K562 (cell line): Measurements from ENCODE around the gene ARPC4. TPM values are rescaled to one million over a fixed set of nuclear protein-coding genes. Genes with fewer than 3 reads are reported as not detected.

Source experiments
- CEBPB ChIP-seq: fragments of 450-650 bp; IDR thresholded peaks from 2 replicates; pipeline ENCODE4 v1.6.1; 2016; ENCODE audit warnings: missing genetic modification characterization, missing compliant biosample characterization
- E2F3 ChIP-seq: fragments of 250-450 bp; sonication (Bioruptor Pico); IDR thresholded peaks from 2 replicates; pipeline ENCODE4 v1.4.0; 2020; ENCODE audit warnings: mild to moderate bottlenecking
- HDAC2 ChIP-seq: fragments of 450-650 bp; IDR thresholded peaks from 2 replicates; pipeline ENCODE4 v1.6.1; 2016; ENCODE audit warnings: mild to moderate bottlenecking
- IRF1 ChIP-seq: sonication (generic); formaldehyde crosslinking; IDR thresholded peaks from 2 replicates; pipeline ENCODE4 v1.8.0; 2022; ENCODE audit warnings: missing genetic modification reagents, mild to moderate bottlenecking, borderline replicate concordance
- IRF9 ChIP-seq: fragments of 450-650 bp; IDR thresholded peaks from 2 replicates; pipeline ENCODE4 v1.6.1; 2016; ENCODE audit warnings: missing biosample characterization, missing genetic modification characterization
- L3MBTL2 ChIP-seq: fragments of 450-650 bp; IDR thresholded peaks from 2 replicates; pipeline ENCODE4 v1.6.1; 2016; ENCODE audit warnings: mild to moderate bottlenecking, moderate library complexity
- LEF1 ChIP-seq: fragments of 450-650 bp; IDR thresholded peaks from 2 replicates; pipeline ENCODE4 v1.6.1; 2016; ENCODE audit warnings: mild to moderate bottlenecking
- MBD2 ChIP-seq: sonication (generic); IDR thresholded peaks from 2 replicates; pipeline ENCODE4 v1.6.1; 2016; ENCODE audit warnings: low read depth, borderline replicate concordance
- NR3C1 ChIP-seq: sonication (generic); formaldehyde crosslinking; IDR thresholded peaks from 2 replicates; pipeline ENCODE4 v1.8.1; 2022; ENCODE audit warnings: missing genetic modification reagents
- PML ChIP-seq: IDR thresholded peaks from 2 replicates; pipeline ENCODE4 v1.6.1; 2012; ENCODE audit warnings: low read length, inconsistent platforms
- RAD21 ChIP-seq, 2 experiments: fragments of 250-450 bp in 1 of 2; fragments of 450-650 bp in 1 of 2; sonication (Bioruptor Pico) in 1 of 2; formaldehyde crosslinking in 1 of 2; IDR thresholded peaks in 1 of 2; conservative IDR thresholded peaks in 1 of 2; 2 replicates each; pipeline versions ENCODE4 v1.4.0 to v1.8.0; 2020 to 2022; ENCODE audit warnings: mild to moderate bottlenecking in 2 of 2, moderate library complexity in 1 of 2
- RFX5 ChIP-seq: IDR thresholded peaks from 2 replicates; pipeline ENCODE4 v1.6.1; 2011; ENCODE audit warnings: low read depth, mild to moderate bottlenecking, improper control_type of control experiment, low read length
- STAG1 ChIP-seq: sonication (generic); formaldehyde crosslinking; IDR thresholded peaks from 2 replicates; pipeline ENCODE4 v1.5.0; 2020; ENCODE audit warnings: missing genetic modification reagents, borderline replicate concordance
- TGIF2 ChIP-seq: sonication (generic); formaldehyde crosslinking; IDR thresholded peaks from 2 replicates; pipeline ENCODE4 v1.8.1; 2022; ENCODE audit warnings: mild to moderate bottlenecking, missing genetic modification reagents, moderate library complexity
- YBX1 ChIP-seq: fragments of 450-650 bp; IDR thresholded peaks from 2 replicates; pipeline ENCODE4 v1.7.1; 2016; ENCODE audit warnings: mild to moderate bottlenecking
- ZBTB40 ChIP-seq, 2 experiments: fragments of 450-650 bp in 1 of 2; sonication (generic) in 1 of 2; formaldehyde crosslinking in 1 of 2; IDR thresholded peaks; 2 replicates each; pipeline versions ENCODE4 v1.7.1 to v1.9.0; 2016 to 2022; ENCODE audit warnings: inconsistent platforms in 1 of 2, mild to moderate bottlenecking in 1 of 2, missing genetic modification reagents in 1 of 2
- ZFP30 ChIP-seq: fragments of 250-450 bp; sonication (Bioruptor Pico); IDR thresholded peaks from 2 replicates; pipeline ENCODE4 v1.8.0; 2022; ENCODE audit warnings: moderate library complexity, mild to moderate bottlenecking, inconsistent platforms, borderline replicate concordance
- ZKSCAN1 ChIP-seq: fragments of 150-350 bp; IDR thresholded peaks from 2 replicates; pipeline ENCODE4 v1.6.1; 2016; ENCODE audit warnings: low read depth, low read length
- ZNF77 ChIP-seq: fragments of 250-450 bp; sonication (Bioruptor Pico); IDR thresholded peaks from 2 replicates; pipeline ENCODE4 v1.5.0; 2020
- polyA plus RNA-seq, 8 experiments: library from polyadenylated mRNA; depleted of rRNA in 4 of 8; stranded (reverse) in 5 of 8; unstranded in 3 of 8; fragments of >200 nt; fragmentation: Nextera tagmentation in 2 of 8; fragmentation: Illumina TruSeq in 1 of 8; extraction: Ambion mirVana in 2 of 8; extraction: Trizol in 1 of 8; gene quantifications; 2 replicates each; pipeline versions ENCODE4 v1.2.1 to v1.2.3, GENCODE V29; 2011 to 2014; ENCODE audit warnings: inconsistent platforms in 1 of 8, missing spikeins in 1 of 8
- total RNA-seq, 7 experiments: library from RNA; depleted of rRNA in 6 of 7; stranded (reverse); fragments of >200 nt in 6 of 7; fragmentation: Illumina TruSeq in 2 of 7; extraction: Trizol in 2 of 7; gene quantifications; 2 replicates each; pipeline versions ENCODE4 v1.2.1 to v1.2.3, GENCODE V29; 2011 to 2021; ENCODE audit warnings: low replicate concordance in 1 of 7

The ARPC4 gene
- total and polyA plus RNA-seq, 9 of the 15 experiments (the other 6 are each of a cell fraction or from before 2014, with no cell fraction given) = 20.1 to 153 (median 119) TPM

- TF ChIP-seq STAG1 (no peak), NR3C1 (CRISPR knock-in tag) (no peak), MBD2 (no peak), RFX5 (no peak), PML (no peak; the same call in 1 of the 2 replicates), L3MBTL2 (no peak; the same call in 1 of the 2 replicates), TGIF2 (CRISPR knock-in tag) (no peak), ZFP30 (no peak), ZNF77 (CRISPR knock-in tag) (no peak), CEBPB (no peak), E2F3 (CRISPR knock-in tag) (no peak), YBX1 (no peak), RAD21 (CRISPR knock-in tag; conservative IDR thresholded peaks at IDR 0.05 in 1 of 2, IDR thresholded peaks at IDR 0.05 in 1 of 2) (peak in 1 of 2 experiments; percentile 9; a peak in 2 of 4 replicates), LEF1 (peak; percentile 58), IRF1 (CRISPR knock-in tag) (no peak), ZKSCAN1 (no peak), HDAC2 (peak; percentile 86), ZBTB40 (IDR thresholded peaks at IDR 0.05) (no peak), ZBTB40 (CRISPR knock-in tag; IDR thresholded peaks at IDR 0.05) (no peak), IRF9 (tag) (no peak)
Observed at GRCh38 chr3:9791790-9792404, 985 bp upstream of the ARPC4 start (continued).
